HG02759 (cell line): Measurements from ENCODE around the gene GID8.

Experiments
- ATAC-seq: cut with Tn5 transposase; IDR thresholded peaks from one replicate; pipeline ENCODE4 v1.9.1; 2021; ENCODE audit warnings: mild to moderate bottlenecking, moderate library complexity; ENCODE audit not compliant: unreplicated experiment

The GID8 gene

GRCh38 chr20:62968378-62969178 lies 30.6 kb downstream of the GID8 start:
- no peak for ATAC-seq

GRCh38 chr20:62969179-62969760 lies 31.3 kb downstream of the GID8 start:
- no peak for ATAC-seq

DNA sequence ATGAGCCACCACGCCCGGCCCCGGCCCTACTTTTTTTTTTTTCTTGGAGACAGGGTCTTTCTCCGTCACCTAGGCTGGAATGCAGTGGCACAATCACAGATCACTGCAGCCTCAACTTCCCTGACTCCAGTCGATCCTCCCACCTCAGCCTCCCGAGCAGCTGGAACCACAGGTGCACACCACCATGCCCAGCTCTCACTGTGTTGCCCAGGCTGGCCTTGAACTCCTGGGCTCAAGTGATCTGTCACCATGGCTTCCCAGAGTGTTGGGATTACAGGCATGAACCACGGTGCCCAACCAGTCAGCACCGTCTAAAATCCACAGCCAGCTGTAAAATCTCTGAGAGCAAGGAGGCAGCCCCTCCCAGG lies 32.0 kb downstream of the GID8 start:
- no peak for ATAC-seq

DNA sequence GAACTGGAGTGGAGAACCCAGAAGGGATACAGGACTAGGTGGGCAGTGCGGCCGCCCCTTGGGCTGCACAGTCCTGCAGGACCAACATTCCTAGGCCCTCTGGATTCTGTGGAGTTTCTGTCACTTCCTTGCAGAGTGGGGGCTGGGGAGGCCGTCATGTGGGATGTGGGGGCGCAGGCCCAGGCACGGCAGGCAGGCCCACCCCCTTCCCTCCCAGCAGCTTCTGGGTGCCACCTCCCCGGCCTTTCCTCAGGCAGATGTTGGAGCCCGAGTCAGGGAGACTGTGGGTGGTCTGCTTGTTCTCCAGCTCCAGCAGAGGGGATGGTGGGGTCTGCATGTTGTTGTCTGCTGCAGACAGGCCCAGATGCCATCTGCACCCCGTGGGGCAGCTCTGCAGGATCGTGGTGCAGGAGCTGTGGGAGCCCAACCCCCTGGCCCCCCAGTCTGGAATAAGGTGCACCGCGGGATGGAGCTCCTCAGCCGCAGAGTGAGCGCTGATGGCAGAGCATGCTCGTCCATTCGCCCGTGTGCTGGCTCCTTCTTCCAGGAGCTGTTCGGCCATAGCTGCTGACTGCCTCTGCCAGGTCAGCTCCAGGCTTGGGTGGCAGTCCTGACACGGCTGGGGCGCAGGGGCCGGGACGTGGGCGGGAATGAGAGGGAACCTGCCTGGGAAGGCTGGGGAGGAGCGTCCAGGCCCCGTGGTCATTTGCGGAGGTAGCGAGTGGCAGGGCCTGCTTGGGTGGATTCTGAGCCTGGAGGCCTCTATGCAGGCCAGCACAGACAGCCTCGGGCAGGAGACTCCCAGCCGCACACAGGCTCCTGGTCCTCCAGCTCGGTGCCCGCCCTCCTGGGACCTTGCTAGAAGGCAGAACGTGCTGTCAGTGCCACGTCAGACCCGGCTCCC lies 32.6 kb downstream of the GID8 start:
- no peak for ATAC-seq

DNA sequence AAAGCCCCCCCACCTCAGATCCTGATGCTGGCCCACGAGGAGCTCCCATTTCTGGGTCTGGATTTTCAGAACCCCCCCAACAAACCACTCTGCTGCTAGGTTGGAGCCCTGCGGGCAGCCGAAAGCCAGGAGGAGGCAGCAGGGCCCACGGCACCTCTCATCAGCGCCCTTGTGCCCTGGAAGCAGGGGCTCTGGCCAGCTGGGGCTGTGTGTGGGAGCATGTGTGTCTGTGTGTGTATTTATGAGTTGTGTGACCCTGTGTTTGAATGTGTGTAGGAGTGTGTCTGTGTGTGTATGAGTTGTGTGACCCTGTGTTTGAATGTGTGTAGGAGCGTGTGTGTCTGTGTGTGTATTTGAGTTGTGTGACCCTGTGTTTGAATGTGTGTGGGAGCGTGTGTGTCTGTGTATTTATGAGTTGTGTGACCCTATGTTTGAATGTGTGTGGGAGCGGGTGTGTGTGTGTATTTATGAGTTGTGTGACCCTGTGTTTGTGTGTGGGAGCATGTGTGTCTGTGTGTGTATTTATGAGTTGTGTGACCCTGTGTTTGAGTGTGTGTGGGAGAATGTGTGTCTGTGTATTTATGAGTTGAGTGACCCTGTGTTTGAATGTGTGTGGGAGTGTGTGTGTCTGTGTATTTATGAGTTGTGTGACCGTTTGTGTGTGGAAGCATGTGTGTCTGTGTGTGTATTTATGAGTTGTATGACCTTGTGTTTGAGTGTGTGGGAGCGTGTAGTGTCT lies 33.4 kb downstream of the GID8 start:
- no peak for ATAC-seq

DNA sequence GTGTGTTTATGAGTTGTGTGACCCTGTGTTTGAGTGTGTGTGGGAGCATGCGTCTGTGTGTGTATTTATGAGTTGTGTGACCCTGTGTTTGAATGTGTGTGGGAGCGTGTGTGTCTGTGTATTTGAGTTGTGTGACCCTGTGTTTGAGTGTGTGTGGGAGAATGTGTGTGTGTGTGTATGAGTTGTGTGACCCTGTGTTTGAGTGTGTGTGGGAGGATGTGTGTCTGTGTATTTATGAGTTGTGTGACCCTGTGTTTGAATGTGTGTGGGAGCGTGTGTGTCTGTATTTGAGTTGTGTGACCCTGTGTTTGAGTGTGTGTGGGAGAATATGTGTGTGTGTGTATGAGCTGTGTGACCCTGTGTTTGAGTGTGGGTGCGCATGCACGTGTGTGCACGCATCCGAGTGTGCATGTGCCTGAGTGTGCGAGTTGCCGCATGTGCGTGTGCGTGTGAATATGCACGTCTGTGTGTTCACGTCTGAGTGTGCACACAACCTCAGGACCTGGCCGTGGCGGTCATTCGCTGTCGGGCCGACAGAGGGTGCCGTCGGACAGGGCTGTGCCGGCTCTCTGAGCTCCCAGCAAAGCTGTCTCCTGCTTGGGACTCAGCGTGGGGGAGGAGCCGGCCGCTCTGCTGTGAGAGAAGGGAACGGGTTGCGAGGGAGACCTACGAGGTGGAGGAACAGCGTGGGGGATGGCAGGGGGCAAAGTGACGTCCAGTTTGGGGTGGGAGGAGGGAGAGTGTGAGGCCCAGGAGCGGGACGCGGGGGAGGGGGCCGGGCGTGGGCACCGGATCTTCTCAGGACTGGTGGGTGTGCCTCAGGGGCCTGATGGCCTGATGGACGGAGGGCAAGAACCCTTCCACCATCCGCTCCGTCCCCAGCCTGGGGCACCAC lies 34.2 kb downstream of the GID8 start:
- ATAC-seq, result peak; percentile 79

DNA sequence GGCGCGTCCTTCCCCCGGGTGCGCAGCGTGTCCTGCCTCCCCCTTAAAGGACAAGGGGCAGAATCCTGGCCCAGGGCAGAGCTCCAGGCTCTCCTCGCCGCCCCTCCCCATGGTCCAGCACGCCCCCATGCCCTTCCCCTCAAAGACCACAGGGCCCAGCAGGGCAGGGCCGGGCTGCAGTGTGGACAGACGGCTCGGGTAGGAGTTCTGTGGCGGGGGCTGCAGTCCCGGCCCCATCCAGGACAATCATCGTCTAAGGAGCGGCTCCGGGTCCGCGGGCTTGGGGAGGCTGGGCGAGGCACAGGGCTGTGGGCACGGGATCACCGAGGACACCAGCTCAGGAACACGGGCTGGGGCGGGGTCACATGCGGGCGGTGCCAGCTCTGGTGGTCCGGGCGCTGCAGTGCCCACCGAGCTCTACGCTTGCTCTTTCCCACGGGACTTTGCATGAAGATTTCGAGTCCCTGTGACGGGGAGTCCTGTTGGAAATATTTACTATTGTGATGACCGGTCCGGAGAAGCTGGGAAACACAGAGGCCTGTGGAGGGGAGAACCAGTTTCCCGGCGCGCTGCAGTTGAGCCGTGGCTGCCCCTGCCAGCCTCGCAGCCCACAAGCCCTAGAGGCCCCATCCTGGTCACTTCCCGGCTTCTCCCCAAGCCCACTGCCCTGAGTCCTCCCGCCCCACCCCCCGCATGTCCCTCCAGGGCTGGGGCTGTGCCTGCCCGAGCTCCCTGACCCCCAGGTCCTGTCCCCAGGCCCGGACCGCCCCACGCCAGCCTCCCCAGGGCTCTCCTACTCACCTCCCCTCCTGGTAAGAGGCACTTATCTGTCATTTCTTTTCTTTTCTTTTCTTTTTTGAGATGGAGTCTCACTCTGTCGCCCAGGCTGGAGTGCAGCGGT lies 35.1 kb downstream of the GID8 start:
- no peak for ATAC-seq

DNA sequence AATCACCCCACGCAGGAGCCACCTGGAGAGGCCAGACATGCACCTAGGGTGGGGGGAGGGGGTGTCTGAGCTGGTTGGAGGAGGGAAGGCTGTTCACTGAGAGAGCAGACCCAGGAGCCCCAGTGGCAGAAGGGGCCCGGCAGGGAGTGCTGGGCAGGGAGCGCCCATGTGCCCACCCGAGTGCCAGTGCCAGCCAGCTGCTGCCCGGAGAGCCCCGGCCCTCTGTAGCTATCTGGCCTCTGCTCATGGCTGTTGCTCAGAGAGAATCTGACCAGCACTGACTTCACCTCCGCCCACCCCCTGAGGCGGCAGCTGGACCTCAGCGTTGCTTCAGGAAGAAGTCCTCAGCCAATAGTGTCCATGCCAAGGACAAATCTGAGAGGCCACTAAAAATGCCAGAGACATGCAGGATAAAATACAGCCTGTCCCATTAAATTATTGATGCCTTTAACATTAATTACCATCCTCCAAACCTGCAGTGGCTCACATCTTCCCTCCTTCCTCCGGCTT lies 37.4 kb downstream of the GID8 start:
- ATAC-seq, result no peak

DNA sequence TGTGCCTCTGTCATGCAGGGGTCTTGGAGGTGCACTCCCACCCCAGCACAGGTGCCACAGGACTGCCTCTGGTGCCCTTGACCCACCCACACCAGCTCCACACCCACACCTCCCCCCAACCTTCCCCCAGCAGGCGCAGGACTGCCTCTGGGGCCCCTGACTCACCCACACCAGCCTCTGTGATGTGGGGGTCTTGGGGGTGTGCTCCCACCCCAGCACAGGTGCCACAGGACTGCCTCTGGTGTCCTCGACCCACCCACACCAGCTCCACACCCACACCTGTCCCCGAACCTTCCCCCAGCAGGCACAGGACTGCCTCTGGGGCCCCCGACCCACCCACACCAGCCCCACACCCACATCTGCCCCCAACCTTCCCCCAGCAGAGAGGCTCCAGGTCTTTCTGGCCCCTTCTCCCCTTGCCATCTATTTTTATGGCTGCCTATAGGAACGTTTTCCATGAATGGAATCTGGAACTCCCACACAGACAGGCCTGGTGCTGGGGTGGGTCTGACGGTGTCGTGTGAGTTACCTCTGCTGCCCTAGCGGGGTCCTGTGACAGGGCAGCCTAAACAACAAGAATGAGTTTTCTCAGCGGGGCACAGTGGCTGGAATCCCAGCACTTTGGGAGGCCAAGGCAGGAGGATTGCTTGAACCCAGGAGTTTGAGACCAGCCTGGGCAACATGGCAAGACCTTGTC lies 38.0 kb downstream of the GID8 start:
- no peak for ATAC-seq

- no peak for ATAC-seq
Observed at GRCh38 chr20:62976886-62977285, 38.9 kb downstream of the GID8 start.

DNA sequence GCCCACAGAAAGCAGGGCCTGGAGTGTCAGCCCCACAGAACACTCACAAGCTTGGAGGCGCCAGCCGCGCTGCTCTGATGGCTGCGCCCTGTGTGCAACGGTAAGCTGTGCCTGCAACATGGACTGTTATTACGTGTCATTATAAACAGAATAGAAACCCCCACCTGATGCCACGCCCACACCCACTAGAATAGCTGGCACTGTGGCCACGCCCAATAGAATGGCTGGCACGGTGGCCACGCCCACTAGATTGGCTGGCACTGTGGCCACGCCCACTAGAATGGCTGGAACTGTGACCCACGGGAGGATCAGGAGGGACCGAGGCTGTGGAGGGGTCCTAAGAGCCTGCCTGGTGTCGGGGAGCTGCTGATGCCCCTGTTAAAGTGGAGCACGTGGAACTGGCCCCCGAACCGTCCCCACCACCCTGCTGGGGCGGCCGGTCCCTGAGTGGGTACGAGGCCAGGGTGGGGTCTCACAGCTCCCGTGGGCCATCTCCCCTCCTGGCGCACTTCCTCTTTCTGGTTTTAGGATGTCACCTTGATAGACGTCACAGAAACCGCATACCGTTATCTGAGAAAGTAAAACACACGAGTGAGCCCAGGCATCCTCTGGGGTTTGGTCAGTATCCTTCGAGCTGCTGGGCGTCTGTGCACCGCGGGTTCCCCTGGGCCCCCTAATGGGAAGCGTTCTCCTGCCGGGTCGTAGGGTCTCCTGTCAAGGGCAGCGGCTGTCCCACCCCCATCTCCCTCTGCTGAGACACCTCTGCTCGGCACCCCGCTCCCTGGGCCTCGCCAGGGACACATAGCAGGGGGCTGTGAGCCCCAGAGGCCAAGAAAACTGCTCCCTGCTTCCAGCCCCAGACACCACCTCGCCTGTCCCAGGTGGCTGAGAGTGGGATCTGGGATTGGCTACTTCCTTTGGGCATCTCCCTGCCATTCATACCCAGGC lies 39.9 kb downstream of the GID8 start:
- peak; percentile 73 for ATAC-seq

GRCh38 chr20:62978561-62978943 lies 40.6 kb downstream of the GID8 start:
- ATAC-seq, result no peak

- no peak for ATAC-seq
Observed at GRCh38 chr20:62979310-62979709, 41.4 kb downstream of the GID8 start.

DNA sequence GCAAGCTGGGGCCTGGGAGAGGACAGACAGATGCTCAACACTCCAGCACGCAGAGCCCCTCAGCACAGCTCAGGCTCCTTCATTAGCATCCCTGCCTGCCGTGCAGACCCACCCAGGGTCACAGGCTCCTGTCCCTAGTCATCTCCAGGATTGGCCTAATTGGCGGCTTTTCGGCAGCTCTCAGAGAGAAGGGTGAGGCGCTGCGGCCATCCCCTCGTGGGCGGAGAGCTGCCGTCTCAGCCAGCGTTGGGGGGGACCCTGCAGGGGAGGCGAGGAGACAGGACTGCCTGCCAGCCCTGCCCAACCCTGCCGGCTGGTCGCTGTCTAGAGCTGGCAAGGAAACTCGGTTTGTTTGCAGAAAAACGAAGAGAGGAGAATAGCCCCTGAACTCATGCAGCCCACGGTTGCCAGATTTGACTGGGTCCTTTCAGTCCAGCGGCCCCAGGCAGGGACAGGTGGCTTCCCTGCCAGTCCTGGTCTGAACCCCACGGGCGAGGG lies 42.0 kb downstream of the GID8 start:
- no peak for ATAC-seq

DNA sequence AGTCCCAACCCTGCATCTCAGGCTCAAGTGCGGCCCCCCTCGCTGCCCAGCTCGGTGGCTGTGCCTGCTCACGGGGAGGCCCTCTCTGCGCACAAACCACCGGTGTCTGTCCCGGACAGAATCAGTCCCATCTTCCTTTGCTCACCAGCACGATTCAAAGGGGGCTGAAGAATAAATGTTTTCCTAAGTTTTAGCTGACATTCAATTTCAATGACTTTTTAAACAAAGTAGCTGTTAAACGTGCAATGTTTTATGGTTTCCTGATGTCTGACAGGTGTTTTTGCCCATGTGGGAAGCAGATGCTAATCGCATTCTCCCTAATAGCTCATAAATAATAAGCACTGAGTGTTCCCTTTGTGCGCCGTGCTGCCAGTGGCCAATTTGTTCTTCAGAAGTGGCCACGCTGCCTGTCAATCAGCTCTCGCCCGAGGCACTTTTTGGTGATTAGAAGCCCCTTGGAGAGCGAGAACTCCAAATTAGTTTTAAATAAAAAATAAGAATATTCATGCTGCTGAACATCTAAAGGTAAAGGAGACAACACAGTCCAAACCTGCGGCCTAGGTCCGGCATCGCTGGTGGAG lies 42.5 kb downstream of the GID8 start:
- no peak for ATAC-seq

GRCh38 chr20:62980970-62981369 lies 43.0 kb downstream of the GID8 start:
- ATAC-seq, result no peak
